Activated naive CD4-positive, alpha-beta T cell treated with anti-CD3 and anti-CD28 coated beads, Interleukin-2, amount 50 U/mL, for 72 hours (primary cell): ENCODE data around the gene COL4A5. TPM values are rescaled to one million over a fixed set of nuclear protein-coding genes. Genes with fewer than 3 reads are reported as not detected.

Experiments used
- ATAC-seq, 2 donors: fragments of 150-1000 bp; cut with Tn5 transposase; 2 replicates each; pipeline ENCODE4 v1.10.0; 2021; ENCODE audit warnings: mild to moderate bottlenecking in 2 of 2, moderate library complexity in 2 of 2
- DNase-seq, 2 donors: peaks; one replicate each; pipeline ENCODE4 v3.0.0; 2021 to 2022; ENCODE audit warnings: low spot score in 2 of 2
- H3K27ac Mint-ChIP-seq, 2 donors: one replicate each; pipeline ENCODE4 v1.8.0; 2022; ENCODE audit warnings: mild to moderate bottlenecking in 2 of 2, mixed read lengths in 2 of 2
- H3K36me3 Mint-ChIP-seq, 2 donors: one replicate each; pipeline ENCODE4 v1.8.0; 2022; ENCODE audit warnings: mixed read lengths in 2 of 2
- H3K9me3 Mint-ChIP-seq, 2 donors: one replicate each; pipeline ENCODE4 v1.8.0; 2022; ENCODE audit warnings: mixed read lengths in 2 of 2
- total RNA-seq, 2 donors: library from RNA; stranded (reverse); gene quantifications; one replicate each; pipeline ENCODE4 v1.2.3, GENCODE V29; 2022

COL4A5 gene
- total RNA-seq, 2 donors from 2014 or later, result not detected

GRCh38 chrX:108557580-108557979, 117.9 kb downstream of the COL4A5 start:
- no peaks in the 10 kb centered on the region for H3K9me3 Mint-ChIP-seq
- H3K36me3 Mint-ChIP-seq, result no peaks in the 10 kb centered on the region
- ATAC-seq (no peak), DNase-seq (no peak)
- no peak overlapping the region for H3K27ac Mint-ChIP-seq

- Mint-ChIP-seq H3K36me3 (no peaks in the 10 kb centered on the region), H3K27ac (no peak overlapping the region), H3K9me3 (no peaks in the 10 kb centered on the region)
- no peak for ATAC-seq
- no peak for DNase-seq
Observed at GRCh38 chrX:108558217-108558616, 118.6 kb downstream of the COL4A5 start.

- no peaks in the 10 kb centered on the region for H3K36me3 Mint-ChIP-seq
- no peaks in the 10 kb centered on the region for H3K9me3 Mint-ChIP-seq
- ATAC-seq, result no peak
- DNase-seq, result no peak
- H3K27ac Mint-ChIP-seq, result no peak overlapping the region
Observed at GRCh38 chrX:108573136-108573535, 133.5 kb downstream of the COL4A5 start.

- no peaks in the 10 kb centered on the region for H3K36me3 Mint-ChIP-seq
- no peak for ATAC-seq
- no peak overlapping the region for H3K27ac Mint-ChIP-seq
- no peak for DNase-seq
- H3K9me3 Mint-ChIP-seq, result no peaks in the 10 kb centered on the region
Observed at GRCh38 chrX:108582151-108582550, 142.5 kb downstream of the COL4A5 start.

GRCh38 chrX:108584617-108585211, 145.1 kb downstream of the COL4A5 start:
- no peak overlapping the region for H3K27ac Mint-ChIP-seq
- H3K9me3 Mint-ChIP-seq, result no peaks in the 10 kb centered on the region
- DNase-seq, result no peak
- no peaks in the 10 kb centered on the region for H3K36me3 Mint-ChIP-seq
- ATAC-seq, result no peak

- ATAC-seq (no peak), DNase-seq (no peak)
- H3K36me3 Mint-ChIP-seq, result no peaks in the 10 kb centered on the region
- H3K27ac Mint-ChIP-seq, result no peak overlapping the region
- peaks cover 0 to 9% of the 10 kb centered on the region in 2 donors for H3K9me3 Mint-ChIP-seq
Observed at GRCh38 chrX:108590496-108590895, 150.9 kb downstream of the COL4A5 start.

GRCh38 chrX:108601276-108601675, 161.6 kb downstream of the COL4A5 start:
- no peak overlapping the region for H3K27ac Mint-ChIP-seq
- no peak for DNase-seq
- H3K36me3 Mint-ChIP-seq, result no peaks in the 10 kb centered on the region
- H3K9me3 Mint-ChIP-seq, result peaks cover 0 to 4% of the 10 kb centered on the region in 2 donors
- ATAC-seq, result no peak

- ATAC-seq (no peak), DNase-seq (no peak)
- Mint-ChIP-seq H3K9me3 (no peaks in the 10 kb centered on the region), H3K27ac (no peak overlapping the region), H3K36me3 (no peaks in the 10 kb centered on the region)
Observed at GRCh38 chrX:108610141-108610540, 170.5 kb downstream of the COL4A5 start.

GRCh38 chrX:108614616-108615015, 175.0 kb downstream of the COL4A5 start:
- Mint-ChIP-seq H3K9me3 (no peaks in the 10 kb centered on the region), H3K36me3 (no peaks in the 10 kb centered on the region), H3K27ac (no peak overlapping the region)
- ATAC-seq (no peak), DNase-seq (no peak)

GRCh38 chrX:108640817-108641216, 201.2 kb downstream of the COL4A5 start:
- Mint-ChIP-seq H3K9me3 (peaks cover 4 to 7% of the 10 kb centered on the region in 2 donors), H3K27ac (no peak overlapping the region), H3K36me3 (no peaks in the 10 kb centered on the region)
- DNase-seq (no peak), ATAC-seq (no peak)

- Mint-ChIP-seq H3K36me3 (no peaks in the 10 kb centered on the region), H3K9me3 (peaks cover 4 to 7% of the 10 kb centered on the region in 2 donors), H3K27ac (no peak overlapping the region)
- DNase-seq, result no peak
- no peak for ATAC-seq
Observed at GRCh38 chrX:108641589-108642272, 202.1 kb downstream of the COL4A5 start.

GRCh38 chrX:108642273-108642628, 202.6 kb downstream of the COL4A5 start:
- no peak for DNase-seq
- no peak for ATAC-seq
- H3K9me3 Mint-ChIP-seq, result peaks cover 4 to 7% of the 10 kb centered on the region in 2 donors
- no peak overlapping the region for H3K27ac Mint-ChIP-seq
- no peaks in the 10 kb centered on the region for H3K36me3 Mint-ChIP-seq

GRCh38 chrX:108664701-108665100, 225.1 kb downstream of the COL4A5 start:
- no peak for ATAC-seq
- no peaks in the 10 kb centered on the region for H3K36me3 Mint-ChIP-seq
- H3K27ac Mint-ChIP-seq, result no peak overlapping the region
- no peaks in the 10 kb centered on the region for H3K9me3 Mint-ChIP-seq
- no peak for DNase-seq

GRCh38 chrX:108666101-108666500, 226.5 kb downstream of the COL4A5 start:
- no peaks in the 10 kb centered on the region for H3K36me3 Mint-ChIP-seq
- no peaks in the 10 kb centered on the region for H3K9me3 Mint-ChIP-seq
- DNase-seq (no peak), ATAC-seq (no peak)
- no peak overlapping the region for H3K27ac Mint-ChIP-seq

- Mint-ChIP-seq H3K27ac (no peak overlapping the region), H3K36me3 (no peaks in the 10 kb centered on the region), H3K9me3 (no peaks in the 10 kb centered on the region)
- DNase-seq, result no peak
- no peak for ATAC-seq
Observed at GRCh38 chrX:108671526-108671925, 231.9 kb downstream of the COL4A5 start.

GRCh38 chrX:108696690-108697089, 257.1 kb downstream of the COL4A5 start:
- ATAC-seq (no peak), DNase-seq (no peak)
- Mint-ChIP-seq H3K36me3 (no peaks in the 10 kb centered on the region), H3K9me3 (no peaks in the 10 kb centered on the region), H3K27ac (no peak overlapping the region)

- ATAC-seq (no peak), DNase-seq (no peak)
- Mint-ChIP-seq H3K36me3 (no peaks in the 10 kb centered on the region), H3K27ac (no peak overlapping the region), H3K9me3 (no peaks in the 10 kb centered on the region)
Observed at GRCh38 chrX:108699368-108699767, 259.7 kb downstream of the COL4A5 start.

GRCh38 chrX:108701633-108702032, 262.0 kb downstream of the COL4A5 start:
- DNase-seq (no peak), ATAC-seq (no peak)
- Mint-ChIP-seq H3K9me3 (no peaks in the 10 kb centered on the region), H3K36me3 (no peaks in the 10 kb centered on the region), H3K27ac (no peak overlapping the region)
